CD1c-positive myeloid dendritic cell (primary cell): Measurements from ENCODE around the gene HAO1.
"Not testable (repeated sequence)": the region's sequence is repeated elsewhere in the genome, so short reads cannot be mapped to it uniquely, and the experiment has no call there.

Experiments
- DNase-seq: peaks from one replicate; pipeline ENCODE4 v3.0.0-alpha.2; 2016; ENCODE audit errors: extremely low spot score

HAO1 gene

DNA sequence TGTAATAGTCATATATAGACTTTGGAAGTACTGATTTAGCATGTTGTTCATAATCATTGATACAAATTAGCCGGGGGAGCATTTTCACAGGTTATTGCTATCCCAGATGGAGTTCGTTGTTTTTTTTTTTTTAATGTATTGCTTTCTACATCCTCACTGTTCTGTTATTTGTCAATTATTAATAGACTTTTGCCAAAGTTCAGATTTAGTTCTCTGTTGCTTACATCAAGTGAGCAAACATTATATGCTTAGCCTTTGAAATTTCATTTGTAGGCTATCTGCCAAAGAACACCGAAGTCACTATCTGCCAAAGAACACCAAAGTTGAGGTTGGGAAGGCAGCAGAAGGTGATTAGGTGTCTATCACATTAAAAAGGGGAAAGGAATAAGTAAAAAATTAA is at the start of gene HAO1:
TSS of gene HAO1 (minus strand) at position 118 of the 400 bp plus-strand sequence. CDS start at position 82, 36 bp downstream.
- DNase-seq, result no peak

DNA sequence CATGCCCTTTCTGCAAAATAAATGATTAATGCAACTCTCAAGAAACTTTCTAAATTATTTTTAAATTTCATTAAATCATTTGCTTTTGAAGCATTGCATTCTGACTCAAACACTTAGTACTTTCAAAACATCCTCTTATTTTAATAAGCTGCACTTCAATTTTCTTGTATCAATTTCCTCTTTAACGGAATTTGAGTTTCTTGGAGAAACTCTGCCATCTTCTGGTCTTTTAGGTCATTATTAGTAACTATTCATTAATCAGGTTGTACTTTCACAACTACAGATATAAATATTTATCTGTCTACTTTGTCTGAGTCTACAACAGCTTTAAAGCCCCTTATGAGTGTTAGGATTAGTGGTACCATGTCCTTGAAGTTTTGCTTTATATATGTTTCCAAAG is 49.1 kb upstream of the HAO1 start:
- no peak for DNase-seq

DNA sequence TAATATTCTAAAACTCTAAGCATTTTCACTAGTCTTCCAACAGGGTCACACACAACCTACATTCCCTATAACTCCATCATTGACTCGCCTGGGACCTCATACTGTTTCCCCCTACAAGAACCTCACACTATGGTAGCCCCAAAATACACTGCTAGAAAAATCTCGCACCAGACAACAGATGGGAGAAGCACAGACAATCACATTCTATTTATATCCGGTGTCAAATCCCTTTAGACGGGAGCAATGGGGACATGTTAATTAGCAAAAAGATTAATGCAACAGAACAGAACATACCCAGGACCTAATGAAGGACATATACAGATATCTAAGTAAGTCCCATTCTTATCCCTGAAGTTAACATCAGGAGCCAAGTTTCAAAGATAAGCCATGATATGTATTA is 45.7 kb upstream of the HAO1 start:
- DNase-seq, result no peak

DNA sequence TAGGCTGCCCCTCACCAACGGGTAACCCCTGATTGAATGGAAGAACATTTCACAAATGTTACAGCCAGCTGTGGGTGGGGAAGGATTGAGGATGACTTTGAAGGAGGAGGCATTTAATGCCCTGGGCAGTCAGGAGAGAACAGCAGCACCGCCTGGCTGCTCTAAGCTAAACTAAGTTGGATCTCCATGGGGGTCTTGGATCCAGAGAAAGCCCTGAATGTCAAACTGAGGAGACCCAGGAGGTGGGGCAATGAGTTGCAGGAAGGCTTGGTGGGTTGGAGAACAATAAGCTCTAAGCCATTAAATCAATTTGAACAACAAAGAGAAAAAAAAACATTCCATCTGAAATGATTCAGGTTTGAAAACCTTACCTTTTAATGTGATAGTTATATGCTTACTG is 43.9 kb upstream of the HAO1 start:
- DNase-seq, result no peak

DNA sequence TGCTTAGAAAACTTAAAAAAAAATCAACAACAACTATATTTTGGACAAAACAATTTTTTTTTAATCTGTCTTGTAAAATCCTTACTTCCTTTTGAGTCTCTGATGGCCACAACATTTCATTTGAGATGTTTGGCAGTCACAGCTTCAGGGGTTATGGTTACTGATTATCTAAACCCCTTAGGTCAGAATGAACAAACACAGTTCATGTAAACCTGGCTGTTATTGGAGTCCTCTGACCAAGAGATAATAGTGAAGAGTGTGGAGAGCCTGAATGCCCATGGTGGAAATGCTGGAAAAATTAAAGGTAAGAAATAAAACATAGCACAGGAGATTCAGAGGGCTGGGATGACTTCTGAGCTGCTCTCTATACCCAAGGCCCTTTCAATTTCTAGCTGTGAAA is 41.1 kb upstream of the HAO1 start:
- DNase-seq, result no peak

DNA sequence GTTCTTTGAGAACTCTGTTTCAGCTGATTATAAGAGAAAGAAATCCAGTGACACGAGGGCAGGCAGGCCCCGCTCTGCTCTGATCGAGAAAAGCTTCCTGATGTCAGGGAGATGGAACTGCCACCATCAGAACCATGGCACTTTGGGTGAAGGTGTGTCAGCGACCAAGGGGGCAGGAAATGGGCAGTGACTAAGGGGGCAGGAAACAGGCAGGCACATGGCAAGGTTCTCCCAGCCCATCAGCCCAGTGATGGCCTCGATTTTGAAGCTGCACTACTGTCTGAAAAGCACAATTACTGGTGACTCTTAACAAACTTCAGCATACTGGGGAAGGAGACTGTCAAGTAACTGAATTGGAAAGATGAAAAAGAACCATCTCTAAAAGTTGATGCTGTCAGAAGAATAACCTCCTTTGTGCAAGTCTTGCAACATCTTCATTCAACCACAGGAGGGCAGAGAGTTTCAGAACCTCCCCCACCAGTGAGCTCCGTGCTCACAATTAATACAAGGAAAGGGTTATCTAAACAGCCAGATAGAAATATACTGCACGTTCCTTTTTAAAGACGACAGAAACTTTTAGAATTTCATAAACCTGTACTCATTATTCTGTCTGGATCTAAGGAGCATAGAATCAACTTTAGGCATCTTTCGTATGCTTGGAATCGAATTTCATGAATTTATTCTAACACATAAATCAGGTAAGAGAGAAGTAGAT is 40.2 kb upstream of the HAO1 start:
- DNase-seq, result peak; percentile 8

DNA sequence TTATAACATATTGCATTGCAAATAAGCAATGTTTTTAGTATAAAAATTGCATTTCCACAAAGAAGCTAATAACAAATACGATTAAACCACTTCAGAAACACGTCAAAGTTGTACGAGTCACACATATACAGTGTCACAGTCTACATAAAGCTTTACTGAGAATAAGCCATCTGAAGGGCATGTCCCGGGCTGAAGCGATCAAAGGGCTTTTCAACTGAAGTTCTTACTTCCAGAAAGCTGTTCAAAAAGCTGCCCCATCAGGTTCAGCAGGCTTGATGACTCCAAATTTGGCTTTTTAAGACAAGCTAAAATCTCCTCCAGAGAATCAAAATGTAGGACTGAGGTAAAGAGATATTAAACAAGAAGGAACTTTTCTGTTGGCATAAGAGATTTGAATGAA is 37.5 kb upstream of the HAO1 start:
- no peak for DNase-seq

DNA sequence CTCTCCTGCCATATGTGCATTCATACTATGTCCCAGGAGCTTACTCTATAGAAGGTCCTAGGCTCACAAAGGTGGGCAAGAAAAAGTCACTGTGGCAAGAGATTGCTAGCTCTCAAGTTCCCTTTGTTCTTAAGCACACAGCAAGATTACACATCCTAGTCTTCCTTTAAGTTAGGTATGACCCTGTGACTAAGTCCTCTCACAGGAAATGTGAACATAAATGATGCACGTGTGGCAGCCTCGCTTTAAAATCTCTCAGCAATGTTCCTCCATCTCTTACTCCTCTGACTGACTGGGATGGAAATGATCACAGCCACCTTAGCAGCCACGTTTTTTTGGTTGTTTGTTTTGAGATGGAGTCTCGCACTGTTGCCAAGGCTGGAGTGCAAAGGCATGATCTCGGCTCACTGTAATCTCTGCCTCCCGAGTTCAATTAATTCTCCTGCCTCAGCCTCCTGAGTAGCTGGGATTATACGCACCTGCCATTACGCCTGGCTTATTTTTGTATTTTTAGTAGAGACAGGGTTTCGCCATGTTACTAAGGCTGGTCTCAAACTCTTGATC is 35.7 kb upstream of the HAO1 start:
- no peak for DNase-seq

DNA sequence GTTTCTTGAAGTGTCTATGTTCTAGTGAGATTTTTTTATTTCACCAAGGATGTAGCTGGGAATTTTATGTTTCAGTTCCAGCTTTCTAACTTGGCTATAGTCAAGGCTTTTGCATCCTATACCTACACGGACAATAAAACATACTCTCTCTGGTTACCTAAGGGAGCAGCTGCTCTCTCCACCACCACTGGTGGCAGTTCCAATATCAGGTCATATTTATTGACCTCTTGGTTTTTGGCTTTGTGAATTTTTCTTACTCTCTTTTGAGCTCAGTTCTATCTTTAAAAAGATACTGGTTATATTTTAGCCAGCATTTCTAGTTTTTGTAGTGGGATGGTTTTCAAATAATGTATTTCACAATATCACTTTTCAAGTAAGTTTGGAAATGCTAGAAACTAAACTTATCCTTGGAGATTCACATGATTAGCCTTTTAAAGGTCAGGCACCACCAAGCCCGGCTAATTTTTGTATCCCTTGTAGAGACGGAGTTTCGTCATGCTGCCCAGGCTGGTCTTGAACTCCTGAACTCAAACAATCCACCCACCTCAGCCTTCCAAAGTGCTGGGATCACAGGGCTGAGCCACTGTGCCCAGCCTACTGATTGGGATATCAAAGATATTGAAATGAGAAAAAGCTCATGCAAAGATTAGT is 34.7 kb upstream of the HAO1 start:
- no peak for DNase-seq

DNA sequence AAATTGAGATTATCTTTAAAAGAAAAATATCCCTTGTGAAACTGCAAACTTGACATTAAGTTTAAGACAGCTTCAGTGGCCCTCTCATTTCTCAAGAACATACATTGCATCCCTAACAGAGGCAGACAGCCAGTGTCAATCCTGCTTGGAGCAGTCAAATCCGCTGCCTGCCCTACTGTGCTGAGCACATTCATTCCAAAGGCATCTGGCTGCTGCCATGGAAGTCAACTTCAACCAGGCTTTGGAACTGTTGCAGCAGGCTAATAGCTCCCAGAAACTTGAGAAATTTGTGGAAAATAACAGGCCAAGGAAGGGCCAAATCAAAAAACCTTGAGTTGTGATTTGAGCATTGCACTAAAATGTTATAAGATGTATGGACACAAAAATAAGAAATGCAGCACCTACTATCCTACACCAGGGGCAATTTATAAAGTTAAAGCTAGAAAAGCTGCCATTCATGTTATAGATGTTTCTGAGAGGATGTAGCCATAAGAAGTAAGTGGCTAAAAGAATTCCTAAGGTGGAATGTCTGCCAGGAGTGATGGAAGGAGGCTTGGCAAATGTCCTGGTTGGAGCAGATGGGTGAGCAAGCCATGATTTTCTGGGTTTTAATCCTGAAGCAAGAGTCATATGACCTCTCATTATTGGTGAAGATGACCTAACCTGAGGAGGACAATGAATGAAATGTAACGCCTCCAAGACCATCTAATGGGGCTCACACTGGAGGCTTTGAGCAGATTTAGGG is 31.4 kb upstream of the HAO1 start:
- no peak for DNase-seq

DNA sequence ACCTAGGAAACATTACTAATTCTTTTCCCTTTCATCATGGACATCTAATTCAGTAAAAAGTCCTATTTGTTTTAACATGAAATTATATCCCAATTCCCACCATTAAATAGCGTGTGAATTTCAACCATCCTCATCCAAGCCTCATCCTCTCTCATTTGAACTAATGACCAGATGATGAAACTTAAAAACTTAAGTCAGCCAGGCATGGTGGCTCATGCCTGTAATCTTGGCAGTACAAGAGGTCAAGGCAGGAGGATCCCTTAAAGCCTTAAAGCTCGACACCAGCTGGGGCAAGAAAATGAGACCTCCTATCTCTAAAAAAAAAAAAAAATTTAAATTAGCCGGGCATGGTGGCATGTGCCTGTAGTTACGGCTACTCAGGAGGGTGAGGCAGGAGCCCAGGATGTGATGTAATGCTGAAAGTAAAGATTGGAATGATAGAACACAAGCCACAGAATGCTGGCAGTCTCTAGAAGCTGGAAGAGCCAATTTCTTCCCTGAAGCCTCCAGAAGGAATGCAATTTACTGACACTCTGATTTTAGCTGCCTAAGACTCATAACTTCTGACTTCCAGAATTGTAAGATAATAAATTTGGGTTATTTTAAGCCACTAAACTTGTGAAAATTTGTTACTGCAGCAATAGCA is 27.1 kb upstream of the HAO1 start:
- DNase-seq, result no peak

DNA sequence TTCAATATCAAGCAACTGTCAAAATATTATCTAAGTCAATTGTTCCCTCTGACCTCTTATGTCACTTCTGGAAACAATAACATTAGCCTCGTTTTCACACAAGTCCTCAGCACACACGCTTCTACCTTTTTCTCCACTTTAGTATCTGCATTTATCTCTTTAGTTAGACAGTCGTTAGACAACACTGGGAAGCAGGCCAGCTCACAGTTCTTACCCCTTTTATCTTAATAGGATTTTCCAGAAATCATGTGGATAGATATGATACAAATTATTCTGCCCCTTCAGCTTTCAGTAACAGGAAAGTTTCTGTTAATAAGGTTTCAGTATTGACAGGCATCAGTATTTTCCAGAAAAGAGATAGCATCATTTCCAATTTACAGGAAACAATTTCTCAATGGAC is 25.9 kb upstream of the HAO1 start:
- DNase-seq, result no peak

DNA sequence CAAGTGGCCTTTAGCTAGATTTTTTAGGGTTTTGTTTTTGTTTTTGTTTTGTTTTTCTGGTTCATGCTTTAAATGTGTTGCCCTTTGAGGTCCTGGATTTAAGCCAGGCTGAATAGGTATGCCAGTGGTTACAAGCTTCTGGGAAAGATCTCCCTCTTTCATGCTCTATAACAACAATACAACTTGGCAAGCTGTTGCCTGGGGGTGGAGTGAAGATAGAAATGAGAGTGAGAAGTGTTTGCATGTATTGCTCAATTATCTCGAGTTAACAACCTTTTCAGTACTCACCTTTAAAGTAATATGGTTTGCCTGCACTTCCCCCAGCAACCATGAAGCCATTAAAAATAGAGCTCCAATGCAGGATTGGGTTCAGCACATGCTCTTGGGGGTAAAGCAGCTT is 19.2 kb upstream of the HAO1 start:
- DNase-seq, result no peak

DNA sequence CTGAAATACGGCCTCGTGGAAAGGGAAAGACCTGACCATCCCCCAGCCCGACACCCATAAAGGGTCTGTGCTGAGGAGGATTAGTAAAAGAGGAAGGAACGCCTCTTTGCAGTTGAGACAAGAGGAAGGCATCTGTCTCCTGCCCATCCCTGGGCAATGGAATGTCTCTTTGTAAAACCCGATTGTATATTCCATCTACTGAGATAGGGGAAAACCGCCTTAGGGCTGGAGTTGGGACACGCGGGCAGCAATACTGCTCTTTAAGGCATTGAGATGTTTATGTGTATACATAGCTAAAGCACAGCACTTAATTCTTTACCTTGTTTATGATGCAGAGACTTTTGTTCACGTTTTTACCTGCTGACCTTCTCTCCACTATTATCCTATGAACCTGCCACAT is 16.3 kb upstream of the HAO1 start:
- not testable (repeated sequence) for DNase-seq

DNA sequence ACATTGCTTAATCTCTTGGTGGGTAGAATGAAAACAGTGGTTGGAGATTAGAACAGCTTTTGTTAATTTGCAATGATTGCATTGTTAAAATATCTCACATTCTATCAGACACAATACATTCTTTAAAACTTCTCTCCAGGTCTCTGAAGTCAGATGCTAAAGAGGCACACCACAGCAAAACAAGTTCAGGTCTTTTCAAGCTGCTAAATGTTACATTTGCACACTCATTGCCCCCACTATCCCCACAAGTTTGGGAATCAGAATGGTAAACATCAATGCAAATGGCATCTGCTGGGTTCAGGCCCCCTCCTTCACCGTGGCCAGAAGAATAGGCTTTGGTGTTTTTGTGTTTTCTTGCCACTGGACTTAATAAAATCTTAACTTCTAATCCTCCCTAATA is 10.1 kb upstream of the HAO1 start:
- DNase-seq, result no peak

DNA sequence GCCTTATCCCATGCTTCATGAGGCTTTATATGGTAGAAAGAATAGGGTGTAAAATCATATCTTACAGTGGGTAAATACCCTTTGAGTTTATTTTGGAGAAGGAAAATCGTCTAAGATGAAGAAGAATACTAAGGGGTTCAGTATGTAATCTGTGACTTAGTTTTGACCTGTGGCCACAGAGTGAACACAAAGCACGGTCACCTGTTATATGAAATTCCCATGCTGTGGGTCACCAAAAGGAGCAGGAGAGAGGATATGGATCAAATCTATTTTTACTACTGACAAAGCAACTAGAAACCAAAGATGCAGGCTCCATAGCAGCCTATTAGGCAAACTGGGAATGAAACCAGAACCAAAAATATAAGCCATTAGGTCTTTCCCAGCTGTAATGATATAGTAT is 3.6 kb upstream of the HAO1 start:
- DNase-seq, result no peak

DNA sequence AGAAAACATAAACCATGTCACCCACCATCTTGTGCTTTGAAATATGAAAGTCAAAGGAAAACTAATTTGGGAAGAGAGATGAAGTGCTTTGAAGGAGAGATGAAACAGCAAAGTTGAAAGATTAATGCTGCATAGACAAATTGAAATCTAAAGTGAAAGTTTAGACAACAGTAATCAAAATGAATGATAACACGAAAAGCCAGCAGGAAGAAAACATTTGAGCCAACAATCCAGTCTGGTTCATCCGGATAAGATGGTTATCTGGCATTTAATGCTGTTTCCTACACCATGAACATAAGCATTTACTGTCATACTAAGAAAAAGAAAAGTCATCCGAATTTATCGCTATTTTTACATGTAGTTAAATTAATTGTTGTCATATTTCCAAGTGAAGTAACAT is 595 bp downstream of the HAO1 start:
- DNase-seq, result no peak

DNA sequence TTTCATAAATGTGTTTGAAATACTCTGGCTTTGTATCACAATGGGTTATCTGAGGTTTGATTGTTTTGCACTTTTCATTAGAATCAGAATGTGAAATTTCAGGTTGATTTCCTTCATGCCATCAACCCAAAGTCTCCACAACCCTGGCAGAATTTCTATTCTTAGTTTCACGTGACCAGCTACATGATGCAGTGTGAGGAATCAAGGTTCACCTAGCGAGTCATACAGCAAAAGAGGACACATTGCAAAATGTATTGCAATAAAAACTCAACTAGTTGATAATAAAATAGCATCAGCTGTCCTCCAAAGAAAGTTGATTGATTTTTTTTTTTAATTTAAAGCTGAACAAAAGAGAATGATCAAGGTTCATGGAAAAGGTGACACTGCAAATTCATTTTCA is 2.2 kb downstream of the HAO1 start:
- no peak for DNase-seq

DNA sequence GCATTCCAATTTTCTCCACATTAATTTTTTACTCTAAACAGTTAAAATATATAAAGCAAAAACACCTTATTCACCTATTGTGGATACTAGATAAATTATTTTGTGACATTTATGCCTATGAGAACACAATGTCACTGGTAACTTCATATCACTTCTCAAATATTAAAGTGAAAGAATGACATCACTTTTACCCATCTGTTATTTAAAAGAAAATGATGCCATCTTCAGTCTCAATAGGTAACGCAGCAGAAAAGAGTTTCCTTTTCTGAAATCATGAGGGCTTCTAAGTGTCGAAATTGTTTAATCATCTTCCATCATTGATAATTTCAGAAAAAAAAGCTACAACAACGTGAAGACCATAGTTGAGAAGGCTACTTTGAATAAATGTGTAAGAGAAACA is 2.9 kb downstream of the HAO1 start:
- no peak for DNase-seq

DNA sequence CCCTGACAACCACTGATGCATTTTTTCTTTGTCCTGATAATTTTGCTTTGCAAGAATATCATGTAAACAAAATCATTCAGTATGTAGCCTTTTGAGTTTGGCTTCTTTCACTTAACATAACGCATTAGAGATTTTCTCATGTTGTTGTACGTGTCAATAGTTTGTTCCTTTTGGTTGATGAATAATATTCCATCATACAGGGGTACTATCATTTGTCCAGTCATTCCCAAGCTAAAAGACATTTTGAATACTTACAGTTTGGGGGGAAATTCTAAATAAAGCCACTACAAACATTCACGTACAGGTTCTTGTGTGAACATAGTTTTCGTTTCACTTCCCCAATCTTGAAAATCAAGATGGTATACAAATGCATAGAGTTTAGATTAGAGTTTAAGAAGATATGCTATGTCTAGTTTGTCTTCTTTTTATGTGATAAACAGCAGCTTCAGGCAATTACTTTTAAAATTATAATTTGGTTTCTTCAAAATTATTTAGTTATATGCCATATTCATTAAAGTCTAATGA is 5.2 kb downstream of the HAO1 start:
- peak; percentile 32 for DNase-seq

DNA sequence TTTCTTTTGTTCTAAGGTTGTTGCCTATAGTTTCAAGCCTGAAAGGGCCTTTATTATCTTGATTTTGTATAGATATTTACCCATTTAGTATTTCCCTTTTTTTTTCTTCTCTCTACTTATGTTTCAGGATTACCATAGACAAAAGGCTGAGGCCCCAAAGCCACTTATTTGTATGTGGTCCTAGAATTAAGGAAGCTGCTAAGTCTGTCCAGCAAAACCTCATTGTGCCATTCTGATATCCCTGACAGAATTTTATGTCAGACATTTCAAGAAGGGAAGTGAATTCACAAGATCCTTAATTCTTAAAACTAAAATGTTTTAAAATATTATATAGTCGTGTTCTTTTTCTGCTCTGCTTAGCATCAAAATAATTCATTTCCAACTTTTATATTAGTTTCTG is 6.9 kb downstream of the HAO1 start:
- no peak for DNase-seq

DNA sequence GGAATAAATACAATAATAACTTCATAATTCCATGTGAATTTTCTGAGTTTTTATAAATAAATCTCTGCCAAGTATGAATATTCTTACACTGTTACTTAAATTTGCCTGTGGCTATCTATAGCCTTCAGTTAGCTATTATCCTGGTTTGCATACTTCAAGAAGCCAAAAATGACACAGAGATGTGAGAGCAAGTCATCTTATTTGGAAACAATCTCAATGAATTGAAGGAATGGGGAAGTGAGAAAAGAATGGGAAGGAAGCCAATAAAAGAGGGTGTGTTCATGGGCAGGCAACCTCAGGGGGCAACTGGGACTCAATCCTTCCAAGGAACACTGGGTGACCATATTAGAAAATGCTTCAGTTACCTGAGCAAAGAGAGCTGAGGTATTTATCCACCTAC is 9.9 kb downstream of the HAO1 start:
- DNase-seq, result peak; percentile 41
